DMS153 (cell line): ENCODE measurements around the gene KDELR3.

ENCODE experiments used
- DNase-seq: peaks from one replicate; lab custom pipeline; 2025; lab: John Stamatoyannopoulos, UW

The KDELR3 gene

DNA sequence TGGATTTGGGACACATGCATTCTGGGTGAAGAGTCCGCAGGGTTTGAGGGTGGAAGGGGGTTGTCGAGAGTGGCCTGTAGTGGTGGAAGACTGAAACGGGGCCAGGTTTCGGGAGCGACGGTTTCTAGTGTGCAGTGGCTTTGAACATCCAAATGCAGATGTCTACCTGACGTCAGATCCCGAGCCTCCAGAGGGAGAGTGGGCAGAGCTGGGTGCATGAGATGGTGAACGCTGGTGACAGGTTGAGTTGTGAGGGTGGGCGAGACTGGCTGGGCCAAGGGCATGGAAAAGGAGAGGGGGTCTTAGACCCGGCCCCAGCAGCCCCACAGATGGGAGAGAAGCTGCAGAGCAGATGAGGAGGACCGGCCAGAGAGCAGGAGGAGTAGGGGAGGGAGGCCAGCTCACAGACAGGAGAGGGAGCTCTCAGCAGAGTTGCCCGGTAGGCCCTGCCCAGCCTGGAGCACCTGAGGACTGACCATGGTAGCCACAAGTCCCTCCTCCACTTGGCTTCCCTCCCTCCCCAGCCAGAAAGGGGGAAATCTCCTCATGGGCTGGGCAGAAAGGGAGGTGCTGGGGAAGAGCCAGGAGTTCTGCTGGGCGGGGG, 27.0 kb upstream of the KDELR3 start:
- no peak for DNase-seq

DNA sequence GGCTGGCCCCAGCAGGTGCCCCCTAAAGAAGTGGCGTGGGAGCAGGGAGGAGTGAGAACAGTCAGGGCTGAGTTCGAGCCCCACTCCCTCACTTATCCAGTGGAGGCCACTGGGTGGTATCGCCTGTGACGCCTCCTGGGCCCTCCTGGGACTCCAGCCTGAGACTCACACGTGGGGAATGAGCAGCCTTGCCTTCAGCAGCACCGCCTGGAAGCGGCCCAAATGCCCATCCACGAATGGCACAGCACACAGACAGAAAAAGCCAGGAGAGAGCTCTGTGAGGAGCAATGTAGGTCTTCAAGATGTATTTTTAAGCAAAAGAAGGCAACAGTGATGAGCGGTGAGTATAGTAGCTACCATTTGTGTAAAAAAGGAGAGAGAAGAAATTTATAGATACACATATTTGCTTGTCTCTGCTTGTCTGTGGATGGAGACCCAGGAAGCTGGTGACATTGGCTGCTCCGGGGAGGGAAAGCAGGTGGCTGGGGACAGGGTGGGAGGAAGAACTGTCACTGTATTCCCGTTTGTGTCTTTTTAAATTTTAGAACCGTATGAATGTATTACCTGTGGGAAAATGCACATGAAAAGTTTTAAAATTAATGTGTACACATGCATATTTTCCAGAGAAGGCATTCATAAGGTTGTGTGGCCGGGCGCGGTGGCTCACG, 26.1 kb upstream of the KDELR3 start:
- no peak for DNase-seq

DNA sequence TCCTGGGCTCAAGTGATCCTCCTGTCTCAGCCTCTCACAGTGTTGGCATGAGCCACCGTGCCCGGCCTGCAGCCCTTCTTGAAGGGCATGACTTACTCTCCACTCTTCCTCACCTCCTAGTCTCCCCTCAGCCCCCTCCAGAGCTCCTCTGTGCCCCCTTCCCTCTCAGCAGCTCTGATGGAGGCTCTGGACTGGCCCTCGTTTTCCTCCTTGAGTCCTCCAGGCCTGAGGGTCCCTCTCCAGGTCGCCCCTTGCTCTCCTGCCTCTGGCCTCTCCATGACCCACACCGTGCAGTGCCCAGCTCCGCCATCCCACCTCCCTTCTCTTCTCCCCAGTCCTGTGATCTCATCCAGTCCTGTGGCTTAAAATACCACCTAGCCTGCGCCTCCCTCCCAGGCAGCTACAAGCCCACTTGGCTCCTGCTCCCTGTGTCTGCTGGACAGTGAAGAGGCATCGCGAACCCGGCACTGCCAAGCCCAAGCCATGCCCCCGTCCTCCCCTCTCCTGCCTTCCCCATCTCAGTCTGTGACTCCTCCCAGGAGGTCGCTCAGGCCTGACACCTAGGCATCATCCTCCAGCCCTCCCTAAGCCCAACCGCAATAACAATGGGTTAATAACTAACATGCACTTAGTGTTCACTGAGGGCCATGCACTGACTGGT, 24.8 kb upstream of the KDELR3 start:
- DNase-seq, result no peak

DNA sequence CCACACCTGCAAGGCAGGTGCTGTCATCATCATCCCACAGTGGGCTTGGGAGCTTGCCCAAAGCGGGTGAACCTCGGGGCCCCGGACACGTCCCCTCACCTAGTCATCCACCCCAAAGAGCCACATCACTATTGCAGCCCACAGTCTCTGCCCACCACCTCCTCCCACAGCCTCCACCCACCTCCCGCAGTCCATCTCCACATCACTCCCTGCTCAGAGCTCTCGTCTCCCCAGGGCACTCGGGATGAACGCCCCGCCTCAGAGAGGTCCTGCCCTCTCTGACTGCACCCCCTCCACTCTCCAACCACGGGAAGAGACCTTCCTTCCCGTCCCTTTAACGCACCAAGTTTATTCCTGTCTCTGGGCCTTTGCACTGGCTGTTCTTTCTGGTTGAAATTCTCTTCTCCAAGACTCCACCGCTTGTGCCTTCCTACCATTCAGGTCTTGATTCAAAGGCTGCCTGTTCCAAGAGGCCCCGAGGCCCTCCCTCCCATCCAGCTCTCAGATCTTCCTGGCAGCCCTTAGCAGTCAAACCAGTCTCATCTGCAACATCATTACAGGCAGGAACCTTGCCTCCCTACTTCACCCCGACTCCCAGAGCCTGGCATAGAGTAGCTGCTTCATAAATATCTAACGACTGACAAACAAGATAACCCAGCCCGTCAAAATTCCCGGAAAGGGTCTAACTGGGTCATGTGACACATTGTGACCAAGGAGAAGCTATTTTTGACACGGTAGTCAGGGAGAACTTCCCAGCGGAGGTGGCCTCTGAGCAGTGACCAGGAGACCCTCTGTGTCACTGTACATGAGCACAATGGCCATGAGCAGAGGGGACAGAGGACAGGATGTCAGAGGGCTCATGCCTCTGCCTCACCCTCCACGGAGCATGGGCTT, 24.0 kb upstream of the KDELR3 start:
- no peak for DNase-seq

DNA sequence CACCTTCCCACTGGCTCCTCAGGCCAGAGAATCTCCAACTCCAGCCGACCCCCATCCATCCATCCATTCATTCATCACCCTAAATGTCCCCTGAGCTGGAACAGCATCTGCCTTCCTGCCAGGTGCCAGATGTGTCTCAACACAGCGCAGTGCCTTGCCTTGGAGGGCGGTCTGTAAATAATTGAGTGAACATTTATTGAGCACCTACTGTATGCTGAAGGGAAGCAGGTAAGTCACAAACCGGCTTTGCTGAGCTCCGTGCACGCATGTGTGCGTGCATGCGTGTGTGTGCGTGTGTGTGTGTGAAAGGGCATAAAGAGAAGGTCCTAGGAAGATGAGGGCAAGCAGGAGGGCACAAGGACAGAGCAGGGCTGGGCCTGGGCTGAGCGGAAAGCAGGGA, 23.1 kb upstream of the KDELR3 start:
- no peak for DNase-seq

DNA sequence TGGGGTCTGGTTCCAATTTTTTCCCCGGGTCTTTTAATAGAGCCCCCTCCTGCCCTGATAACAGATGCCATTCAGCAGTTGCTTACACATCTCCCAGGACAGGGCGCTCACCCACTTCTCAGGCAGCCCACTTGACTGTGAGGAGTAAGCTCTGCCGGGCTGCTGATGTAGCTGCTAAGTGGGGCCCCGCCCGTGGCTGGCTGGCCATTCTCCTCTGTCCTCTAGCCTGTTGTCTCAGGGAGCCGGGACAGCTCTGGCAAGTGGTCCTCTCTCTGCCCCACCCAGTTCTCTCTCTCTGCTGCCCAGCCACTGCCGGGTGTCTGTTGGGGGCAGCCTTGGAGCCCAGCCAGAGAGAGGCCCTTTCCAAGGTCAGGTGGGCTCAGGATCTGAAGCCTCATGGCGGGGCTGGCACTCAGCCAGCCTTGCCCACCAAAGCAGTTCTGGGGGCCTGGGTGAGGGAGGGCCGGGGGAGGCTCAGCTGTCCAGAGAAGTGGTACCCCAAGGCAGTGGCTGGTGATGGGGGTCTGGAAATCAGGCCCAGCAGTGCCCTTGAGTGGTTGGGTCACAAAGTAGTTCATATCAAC, 21.8 kb upstream of the KDELR3 start:
- no peak for DNase-seq

DNA sequence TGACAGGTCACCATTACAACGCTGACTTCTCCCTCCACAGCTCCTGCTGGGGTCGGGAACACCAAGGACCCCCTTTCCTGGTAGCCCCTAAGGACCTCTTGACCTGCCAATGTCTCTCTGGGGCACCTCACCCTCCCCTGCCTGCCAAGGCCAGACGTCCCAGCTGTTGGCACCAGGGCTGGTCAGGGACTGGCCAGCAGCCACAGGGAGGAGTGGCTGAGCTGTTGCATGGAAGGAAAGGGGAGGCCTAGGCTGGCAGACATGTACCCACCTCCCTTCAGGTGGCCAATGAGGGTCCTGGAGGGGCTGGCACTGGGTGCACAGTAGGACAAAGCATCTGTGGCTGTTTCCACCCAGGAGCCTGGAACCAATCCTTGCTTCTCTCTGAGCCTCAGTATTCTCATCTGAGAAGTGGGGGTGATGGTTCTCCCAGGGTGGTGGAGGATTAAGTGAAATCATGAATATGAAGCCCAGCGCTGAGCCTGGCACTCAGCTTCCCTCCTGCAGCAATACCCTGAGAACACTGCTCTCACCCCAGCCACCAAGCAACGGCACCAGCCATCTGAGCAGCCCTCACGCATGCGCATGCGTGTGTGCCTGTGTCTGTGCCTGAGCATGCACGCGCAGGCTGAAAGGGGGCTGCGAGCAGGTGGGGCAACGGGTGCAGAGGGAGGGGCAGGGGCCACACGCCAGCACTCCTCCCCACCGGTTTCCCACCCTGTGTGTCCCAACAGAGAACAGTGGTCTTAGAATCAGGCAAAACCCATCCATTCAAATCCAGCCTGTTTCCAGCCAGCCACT, 18.8 kb upstream of the KDELR3 start:
- no peak for DNase-seq

DNA sequence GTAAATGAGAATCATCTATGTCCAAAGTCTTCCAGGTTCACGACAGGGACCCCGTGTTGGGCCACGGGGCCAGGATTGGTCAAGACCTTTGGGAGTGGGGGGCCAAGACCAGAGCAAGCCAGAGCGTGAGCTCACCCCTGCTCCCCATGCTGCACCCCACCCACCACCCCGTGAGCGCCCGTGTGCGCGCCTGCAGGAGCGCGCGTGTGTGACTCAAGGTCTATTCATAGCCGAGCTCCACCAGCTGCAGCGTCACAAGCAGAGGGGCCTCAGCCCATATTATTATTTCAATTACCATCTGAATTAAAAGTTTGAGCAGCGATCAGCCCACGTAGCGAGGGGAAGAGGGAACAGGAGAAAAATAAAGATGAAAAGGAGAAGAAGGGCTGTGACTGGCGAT, 18.1 kb upstream of the KDELR3 start:
- no peak for DNase-seq

DNA sequence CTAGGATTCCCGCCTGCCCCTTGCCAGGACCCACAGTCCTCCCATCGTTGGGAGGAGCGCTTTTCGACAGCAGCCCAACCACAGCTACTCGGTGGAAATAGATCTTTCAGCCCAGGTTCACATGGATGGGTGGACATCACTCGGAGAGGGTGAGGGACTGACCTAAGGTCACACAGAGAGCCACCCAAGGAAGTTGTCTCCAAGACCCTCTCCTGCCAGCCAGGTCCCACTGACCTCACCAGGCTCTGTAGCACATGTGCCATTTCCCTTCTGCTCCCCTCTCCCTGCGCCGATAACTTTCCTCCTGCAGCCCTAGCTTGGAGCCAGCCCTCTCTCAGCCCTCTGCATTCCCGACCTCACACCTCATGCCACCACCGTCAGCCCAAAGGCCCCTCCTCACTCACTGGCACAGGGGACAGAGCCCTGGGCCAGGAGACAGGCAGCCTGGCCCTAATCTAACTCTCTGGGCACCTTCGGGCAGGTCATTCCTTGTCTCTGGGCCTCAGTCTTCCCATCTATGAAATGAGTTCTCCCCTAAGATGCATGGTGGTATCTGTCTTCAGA, 17.6 kb upstream of the KDELR3 start:
- no peak for DNase-seq

DNA sequence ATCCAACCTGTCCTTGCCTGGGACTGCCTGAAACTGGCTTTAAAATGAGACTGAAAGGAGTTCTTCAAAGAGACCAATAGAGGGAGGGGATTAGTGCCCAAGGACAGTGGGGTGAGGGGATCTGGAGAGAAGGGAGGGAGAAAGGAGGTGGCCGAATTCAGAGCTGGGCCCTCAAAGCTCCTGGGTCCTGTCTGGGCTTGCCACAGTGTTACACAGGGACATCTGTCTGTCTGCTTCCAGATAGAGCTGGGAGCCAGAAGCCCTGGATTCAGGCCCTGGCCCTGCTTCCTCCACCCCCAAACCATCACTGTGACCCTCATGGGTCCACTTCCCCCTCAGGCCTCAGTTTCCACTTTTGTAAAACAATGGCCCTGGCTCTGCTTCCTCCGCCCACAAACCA, 16.5 kb upstream of the KDELR3 start:
- no peak for DNase-seq

DNA sequence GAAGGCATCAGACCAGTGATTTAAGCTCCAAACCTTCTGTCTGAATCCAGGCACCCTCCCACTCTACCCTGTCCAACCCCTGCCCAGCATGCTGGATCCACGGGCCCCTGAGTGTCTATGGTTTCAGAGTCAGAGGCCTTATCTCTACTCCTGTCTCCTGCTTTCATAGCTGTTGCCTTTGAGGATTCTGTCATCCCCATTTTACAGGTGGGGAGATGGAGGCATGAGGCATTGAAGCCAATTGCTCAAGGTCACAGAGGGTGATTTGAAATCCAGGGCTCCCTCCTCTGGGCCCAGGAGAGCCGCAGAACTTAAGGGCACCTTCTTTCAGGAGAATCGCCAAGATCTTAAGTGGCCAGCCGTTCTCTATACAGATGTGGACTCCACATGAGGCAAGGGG, 16.0 kb upstream of the KDELR3 start:
- DNase-seq, result no peak

DNA sequence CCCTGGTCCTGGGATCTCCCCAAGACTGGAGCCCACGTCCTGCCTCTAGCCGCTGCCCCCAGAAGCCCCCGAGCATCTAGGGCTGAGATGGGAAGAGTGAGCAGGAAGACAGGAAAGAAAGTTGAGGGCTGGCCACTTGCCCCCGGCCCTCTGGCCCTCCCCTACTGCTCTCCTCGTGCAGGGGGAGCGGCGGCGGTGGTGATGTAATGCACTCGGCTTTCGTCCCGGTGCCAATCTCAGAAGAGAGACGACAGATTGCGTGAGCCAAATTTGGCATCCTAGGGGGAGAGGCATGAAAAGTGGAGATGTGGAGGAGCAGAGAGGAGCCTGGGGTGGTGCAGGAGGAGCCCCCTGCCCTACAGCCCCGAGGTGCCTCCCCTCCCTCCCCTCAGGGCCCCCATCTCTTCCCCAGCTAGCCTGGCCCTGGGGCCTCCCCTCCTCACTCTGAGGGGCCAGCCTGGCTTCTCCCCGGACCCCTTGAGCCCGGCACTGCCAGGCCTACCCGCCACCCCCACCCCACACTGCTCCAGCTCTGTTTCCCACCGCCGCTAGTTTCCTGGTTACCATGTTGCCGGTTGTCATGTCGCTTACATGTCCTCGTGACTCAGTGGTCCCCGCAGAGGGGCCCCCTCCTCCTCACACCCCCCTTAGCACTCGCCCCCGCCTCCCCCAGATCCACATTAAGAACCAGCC, 15.4 kb upstream of the KDELR3 start:
- no peak for DNase-seq

DNA sequence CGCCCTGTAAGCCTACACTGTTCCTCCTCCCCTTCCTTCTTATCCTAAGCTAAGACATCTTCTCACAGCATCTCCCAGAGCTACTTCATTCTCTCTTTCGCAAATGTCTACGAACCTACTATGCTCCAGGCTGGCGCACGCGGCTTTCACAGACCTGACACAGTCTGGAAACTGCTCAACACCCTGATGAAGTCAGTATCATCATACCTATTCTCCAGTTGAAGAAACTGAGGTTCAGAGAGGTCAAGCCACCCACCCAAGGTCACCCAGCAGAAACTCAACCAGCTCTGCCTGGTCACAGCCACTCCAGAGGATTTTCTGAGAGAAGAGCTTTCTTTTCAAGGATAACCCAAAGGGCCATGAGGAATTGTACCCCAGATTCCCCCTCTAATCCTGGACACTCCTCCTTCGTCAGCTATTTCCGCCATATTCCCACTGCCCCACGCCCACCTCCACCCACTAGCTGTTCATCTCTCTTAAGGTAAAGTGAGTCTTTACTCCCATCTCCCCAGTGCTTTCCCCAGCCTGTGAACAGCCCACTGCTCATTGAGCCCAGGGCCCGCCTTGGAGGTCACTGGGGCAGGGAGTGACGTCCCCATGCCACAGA, 14.7 kb upstream of the KDELR3 start:
- no peak for DNase-seq

DNA sequence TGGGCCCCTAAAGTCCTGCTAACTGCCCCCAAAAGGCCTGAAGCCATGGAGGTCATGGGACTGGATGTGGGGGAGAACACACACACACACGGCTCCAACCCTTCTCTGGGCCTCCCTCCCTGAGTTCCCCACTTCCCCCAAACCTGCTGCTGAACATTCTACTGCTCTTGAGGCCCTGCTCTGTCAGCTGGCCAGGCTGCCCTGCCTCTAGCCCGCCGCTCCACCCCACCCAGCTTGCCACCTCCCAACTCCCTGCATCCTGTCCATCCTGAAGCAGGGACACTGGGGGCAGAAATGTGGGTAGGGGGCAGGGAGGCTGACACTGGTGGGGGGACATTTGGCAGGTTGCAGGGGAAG, 13.9 kb upstream of the KDELR3 start:
- no peak for DNase-seq

DNA sequence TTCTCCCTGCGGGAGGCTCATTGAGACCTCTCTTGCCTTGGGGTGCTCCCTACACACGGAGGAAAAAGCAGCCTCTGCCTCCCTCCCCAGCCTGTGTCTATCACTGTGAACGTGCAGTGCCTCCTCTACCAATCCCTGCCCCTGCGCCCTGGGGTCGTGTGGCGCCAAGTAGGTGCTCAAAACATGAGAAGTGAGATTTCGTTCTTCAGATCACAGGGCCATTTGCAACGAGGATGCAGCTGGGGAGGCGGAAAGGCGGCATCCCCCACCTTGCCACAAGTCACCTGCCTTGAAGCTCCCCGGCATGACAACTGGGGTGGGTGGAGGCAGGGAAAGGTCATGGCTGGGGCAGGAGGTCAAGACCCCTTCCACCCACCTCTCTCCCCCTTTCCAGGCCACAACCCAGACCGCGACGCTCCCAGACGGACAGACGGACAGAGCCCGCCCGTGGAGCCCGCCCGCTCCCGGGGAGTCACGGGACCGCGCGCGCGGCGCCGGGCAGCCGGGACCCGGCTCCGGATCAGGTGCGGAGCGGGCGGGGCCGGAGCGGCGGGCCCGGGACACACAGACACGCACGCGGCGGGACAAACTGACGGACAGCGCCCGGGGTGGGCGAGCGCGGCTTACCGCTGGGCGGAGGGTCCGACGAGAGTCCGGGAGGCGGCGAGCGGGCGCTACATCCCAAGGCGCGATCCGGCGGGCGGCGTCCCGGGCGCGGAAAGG, 13.4 kb upstream of the KDELR3 start:
- no peak for DNase-seq

DNA sequence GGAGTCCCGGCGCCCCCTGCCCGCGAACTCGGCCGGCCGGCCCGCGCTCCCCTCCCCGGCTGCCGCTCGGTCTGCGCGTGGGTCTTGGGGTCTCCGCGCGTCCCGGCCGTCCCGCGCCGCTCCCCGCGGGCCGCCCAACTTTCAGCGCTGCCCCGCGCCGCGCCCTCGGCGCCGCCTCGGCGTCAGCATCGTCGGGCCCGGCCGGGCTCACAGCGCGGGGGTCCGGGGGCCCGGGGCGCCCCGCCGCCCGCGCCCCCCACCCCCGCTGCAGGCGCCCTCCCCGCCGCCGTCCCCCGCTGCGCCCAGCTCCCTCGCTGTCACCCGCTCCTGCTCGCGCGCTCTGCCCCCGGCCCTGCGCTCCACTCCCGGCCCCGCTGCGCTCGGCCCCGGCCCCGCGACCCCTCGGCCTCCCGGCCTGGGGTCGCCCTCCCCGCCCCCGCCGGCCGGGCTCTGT, 12.8 kb upstream of the KDELR3 start, which contains the start of gene KCNJ4:
Gene KCNJ4, minus strand, starts transcription at position 124 of the 454 bp plus-strand sequence. CDS start 27,067 bp downstream, outside the sequence.
- no peak for DNase-seq

DNA sequence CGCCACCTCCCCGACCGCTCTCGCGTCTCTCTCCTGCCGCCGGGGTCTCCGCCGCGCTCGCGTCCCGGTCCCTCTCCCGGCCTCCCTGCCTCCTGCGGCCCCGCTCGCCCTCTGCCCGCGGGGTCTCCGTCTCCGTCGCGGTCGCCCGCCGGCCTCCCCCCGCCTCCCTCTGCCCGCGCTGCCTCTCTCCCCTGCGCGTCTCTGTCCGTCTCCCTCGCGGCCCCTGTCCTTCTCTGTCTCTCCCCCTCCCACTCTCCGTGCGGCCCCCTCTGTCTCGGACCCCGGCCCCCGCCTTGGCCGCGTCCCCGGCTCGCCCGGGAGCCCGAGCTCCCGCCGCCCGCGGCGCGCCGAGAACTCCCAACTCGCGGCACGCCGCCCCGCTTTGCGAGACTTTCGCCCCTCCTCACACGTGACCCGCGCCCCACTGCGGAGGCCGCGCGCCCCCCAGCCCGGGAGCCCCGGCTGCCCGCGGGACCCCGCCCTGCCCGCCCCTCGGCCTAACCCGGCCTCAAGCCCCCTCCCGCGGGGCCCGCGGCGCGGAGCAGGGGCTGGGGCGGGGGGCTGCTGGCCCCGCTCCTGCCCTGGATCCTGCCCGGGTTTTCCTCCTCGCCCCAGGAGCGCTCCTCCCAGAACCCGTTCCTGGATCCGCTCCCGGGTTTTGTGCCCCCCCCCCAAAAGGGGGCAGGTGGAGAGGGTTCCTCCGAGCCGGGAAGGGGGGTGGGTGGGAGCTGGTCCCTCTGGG, 12.2 kb upstream of the KDELR3 start:
- no peak for DNase-seq

DNA sequence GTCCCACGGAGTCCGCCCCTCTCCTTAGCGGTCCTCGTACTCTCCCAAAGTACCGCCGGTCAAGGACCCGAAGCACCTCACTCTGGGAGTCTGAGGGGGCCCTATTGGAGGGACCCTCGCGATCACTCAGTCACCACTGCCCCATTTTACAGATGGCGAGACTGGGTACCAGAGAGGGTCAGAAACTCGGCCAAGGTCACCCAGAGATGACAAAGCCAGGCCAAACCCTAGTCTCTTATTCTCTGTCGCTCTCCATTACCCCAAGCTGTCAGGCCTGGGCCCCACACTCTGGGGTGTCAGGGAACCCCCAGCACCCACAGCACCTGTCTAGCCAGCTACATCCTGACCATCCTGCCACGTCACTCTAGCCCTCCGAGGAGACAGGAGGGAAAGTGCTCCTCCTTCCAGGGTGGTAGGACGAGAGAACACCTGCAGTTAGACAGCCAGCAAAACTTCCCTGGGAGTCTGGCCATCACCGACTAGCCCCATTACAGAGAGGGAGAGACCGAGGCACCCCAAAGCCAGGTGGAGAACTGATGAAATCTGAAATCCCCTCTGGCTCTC, 11.5 kb upstream of the KDELR3 start:
- DNase-seq, result no peak
